Hematopoietic multipotent progenitor cell treated with erythropoietin and hydrocortisone succinate and interleukin-3 and kit ligand, for 6 days (in vitro differentiated cells): Measurements from ENCODE around the gene HEATR3.
A peak's percentile ranks its signal among the peaks of the same experiment; 100 is the strongest.

Experiments used
- DNase-seq: peaks from one replicate; pipeline ENCODE4 v3.0.0-alpha.2; 2015

The HEATR3 gene, protein sequence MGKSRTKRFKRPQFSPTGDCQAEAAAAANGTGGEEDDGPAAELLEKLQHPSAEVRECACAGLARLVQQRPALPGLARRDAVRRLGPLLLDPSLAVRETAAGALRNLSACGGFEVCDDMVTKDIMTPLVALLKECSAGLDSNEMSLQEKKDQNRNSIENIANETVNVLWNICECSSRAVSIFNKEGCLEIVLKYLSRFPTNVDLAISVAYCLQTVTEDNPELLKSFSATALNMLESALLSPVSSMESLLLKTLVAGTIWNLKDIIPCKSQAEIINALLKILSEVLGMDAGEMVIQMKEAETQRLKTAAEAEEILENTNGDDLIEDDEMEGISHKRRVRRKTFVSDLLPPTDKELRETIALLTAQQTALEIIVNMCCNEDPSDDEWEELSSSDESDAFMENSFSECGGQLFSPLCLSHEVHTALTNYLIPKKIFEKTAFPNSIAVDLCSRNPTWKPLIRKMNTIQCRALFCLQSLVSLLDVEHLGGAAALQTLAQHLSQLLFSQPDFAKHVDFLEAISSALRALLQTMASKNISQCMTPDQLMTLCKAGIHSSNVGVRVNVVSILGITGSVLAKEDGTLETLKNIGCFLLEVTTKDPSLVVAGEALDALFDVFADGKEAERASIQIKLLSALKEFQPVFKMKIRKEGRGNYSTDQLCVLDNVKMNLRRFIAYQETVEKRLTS

DNA sequence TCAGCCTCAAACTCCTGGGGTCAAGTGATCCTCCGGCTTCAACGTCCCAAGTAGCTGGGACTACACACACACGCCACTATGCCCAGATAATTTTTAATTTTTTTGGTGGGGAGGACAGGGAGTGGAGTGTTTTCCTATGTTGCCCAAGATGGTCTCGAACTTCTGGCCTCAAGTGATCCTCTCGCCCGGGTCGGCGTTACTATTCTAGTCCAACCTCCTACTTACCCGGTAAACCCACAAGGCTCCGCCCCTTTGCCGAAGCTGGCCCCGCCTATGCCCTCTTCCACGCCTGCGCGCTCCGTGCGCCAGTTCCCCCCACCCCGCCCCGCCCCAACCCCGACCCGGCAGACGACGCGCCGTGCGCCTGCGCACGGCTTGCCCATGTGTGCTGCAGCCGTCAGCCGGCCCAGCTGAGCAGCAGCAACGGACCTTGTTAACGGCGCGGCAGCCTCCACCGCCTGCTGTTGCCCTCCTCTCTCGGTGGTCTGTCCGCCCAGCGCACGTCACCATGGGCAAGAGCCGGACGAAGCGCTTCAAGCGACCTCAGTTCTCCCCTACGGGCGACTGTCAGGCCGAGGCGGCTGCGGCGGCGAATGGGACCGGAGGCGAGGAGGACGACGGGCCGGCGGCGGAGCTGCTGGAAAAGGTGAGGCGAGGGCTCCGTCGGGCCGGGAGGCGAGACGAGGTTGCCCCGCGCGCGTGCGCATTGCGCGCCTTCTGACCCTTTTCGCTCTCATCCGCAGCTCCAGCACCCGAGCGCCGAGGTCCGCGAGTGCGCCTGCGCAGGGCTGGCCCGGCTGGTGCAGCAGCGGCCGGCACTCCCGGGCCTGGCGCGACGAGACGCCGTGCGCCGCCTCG is at the start of gene HEATR3:
HEATR3 (plus strand) TSS at position 347 of the 858 bp plus-strand sequence; CDS start at position 509, 162 bp downstream.
- peak; percentile 96 for DNase-seq

DNA sequence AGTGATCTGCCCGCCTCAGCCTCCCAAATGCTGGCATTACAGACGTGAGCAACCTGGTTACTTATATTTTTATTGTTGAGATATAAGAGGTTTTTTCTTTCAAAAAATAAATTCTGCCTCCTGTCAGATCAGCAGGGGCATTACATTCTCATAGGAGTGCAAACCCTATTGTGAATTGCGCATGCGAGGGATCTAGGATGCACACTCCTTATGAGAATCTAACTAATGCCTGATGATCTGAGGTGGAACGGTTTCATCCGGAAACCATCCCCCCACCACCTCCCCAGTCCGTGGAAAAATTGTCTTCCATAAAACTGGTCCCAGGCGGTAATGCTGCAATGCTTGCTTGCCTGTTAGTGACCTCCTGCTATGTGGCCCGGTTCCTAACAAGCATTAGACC is 48.2 kb upstream of the HEATR3 start:
- no peak for DNase-seq

DNA sequence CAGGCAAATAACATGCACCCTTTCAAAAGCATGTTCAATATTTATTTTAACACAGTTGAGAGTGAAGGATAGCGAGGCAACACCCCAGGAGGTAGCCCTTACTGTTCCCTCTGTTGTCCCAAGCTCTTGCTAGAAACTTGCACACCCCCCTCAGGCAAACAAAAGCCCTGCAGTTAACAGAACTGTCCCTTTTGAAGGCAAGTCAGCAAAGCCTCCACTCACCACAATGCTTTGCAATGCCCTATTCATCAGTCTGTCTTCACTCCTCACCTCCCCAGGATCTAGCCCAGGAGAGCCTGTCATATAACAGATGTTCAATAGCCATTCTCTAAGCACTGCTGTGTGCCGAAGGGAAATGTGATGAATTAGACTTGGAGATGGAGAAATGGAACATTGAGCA is 44.2 kb upstream of the HEATR3 start:
- DNase-seq, result peak; percentile 29

DNA sequence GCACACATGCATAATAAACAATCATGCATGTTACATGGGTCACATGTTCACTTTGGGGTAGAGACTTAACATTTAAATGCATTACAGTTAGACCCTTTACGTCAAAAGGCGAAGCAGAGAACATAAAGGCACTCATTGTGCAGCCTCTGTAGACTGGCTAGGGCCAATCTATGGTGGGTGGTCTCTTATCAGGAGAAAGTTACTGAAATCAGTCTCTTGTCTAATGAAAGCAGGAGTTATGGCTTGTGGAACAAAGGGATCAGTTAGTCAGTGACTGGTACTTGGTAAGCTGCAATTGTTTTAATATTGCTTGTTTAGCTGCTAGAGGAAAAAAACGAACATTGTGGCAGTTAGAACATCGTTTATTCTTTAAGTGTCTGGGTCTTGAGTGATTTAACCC is 42.1 kb upstream of the HEATR3 start:
- no peak for DNase-seq

DNA sequence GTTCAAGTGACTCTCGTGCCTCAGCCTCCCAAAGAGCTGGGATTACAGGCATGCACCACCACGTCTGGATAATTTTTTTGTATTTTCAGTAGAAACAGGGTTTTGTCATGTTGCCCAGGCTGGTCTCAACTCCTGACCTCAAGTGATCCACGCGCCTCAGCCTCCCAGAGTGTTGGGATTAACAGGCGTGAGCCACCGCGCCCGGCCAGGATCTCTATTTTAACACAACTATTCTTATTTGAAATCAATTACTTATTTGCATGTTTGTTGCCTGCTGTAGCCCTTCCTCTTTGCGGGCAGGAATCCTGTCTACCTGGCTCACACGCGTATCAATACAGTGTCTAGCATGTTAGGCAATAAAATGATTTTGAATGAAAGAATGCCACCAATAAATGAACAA is 41.6 kb upstream of the HEATR3 start:
- DNase-seq, result no peak

DNA sequence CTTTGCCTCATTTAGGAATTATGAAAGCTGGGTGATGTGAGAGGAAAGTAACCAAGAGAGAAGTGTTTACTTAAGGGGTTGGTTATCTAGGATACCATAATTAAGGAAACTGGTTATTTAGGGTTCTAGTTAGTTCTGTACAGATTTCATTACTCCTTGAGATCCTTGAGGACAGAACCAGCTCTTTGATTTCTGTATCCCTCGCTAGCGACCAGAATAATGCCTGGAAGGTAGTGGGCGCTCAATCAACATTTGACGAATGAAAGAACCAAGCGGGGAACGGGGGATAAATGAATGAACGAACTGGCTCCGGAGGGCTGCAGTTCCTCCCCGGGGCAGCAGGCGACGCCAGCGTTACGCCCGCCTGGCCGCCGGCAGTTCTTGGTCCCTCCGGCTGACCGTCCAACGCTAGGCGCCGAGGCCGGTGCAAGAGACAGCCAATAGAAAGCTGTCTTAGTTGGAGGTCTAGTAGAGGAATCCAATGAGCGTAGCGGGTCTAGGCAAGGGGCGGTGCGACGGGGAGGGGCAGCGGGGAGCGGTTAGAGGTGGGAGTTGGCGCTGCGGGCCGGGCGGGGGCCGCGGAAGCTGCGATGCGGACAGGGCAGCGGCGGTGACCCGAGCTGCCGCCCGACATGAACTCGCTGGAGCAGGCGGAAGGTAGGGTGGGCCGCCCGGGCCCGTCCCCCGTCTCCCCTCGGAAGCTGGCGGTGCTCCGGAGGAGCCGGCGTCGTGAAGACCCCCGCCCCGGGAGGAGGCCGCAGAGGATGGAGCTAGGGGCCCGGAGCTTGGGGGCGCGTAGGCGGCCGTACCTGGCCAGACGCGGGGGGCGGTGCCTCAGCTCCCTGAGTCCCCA is 40.9 kb upstream of the HEATR3 start, which contains the start of gene CNEP1R1:
CNEP1R1 (plus strand) TSS at position 542 of the 853 bp plus-strand sequence; CDS start at position 633, 91 bp downstream.
- peak; percentile 98 for DNase-seq

DNA sequence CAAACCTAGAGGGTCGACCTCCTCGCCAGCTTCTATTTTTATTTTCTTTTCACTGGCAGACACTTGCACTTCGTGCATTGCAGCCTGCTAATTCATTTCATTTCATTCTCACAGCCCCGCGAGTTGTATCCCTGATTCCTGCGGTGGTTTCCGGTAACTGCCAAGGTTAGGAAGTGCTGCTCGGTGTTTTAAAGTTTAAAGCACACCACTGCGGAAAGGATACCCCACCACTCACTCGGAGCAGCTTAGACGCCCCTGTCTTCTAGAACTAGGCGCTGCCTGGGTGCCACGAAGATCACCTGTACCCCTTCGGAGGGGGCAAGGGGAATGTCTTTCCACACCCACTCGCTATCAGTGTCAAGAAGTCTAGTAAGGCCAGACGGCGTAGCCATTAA is 40.2 kb upstream of the HEATR3 start:
- peak; percentile 57 for DNase-seq

DNA sequence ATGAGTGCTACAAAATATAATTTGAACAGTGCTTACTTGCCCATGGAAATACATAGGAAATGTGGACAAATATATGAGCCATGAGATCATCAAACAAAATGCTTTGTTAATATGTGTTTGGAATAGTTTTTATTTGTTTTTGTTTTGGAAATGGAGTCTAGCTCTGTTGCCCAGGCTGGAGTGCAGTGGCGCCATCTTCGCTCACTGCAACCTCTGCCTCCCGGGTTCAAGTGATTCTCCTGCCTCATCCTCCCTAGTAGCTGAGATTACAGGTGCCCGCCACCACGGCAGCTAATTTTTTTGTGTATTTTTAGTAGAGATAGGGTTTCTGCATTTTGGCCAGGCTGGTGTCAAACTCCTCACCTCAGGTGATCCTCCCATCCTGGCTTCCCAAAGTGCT is 37.9 kb upstream of the HEATR3 start:
- DNase-seq, result no peak

DNA sequence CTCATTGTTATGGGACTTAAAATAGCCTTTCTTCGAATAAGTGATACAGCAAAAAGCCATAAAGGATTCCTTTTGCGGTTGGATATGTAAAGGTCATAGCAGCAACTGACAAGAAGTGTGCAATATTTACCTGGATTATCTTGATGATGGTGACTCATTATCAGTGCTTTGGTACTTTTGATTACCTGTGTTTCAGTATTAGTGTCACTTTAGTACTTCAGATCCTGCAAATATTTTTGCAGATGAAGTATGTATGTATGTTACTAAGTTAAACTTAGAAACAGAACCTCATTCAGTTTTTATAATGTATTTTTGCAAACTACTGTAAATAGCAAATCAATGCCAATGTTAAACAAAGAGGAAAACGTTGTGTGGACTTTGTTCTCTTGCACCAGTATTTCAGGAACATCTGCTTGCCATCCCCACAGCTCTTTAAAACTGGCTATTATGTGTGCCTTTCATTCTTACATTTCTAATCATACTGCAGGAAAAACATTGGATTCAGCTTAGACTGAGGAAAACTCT is 30.2 kb upstream of the HEATR3 start:
- no peak for DNase-seq

DNA sequence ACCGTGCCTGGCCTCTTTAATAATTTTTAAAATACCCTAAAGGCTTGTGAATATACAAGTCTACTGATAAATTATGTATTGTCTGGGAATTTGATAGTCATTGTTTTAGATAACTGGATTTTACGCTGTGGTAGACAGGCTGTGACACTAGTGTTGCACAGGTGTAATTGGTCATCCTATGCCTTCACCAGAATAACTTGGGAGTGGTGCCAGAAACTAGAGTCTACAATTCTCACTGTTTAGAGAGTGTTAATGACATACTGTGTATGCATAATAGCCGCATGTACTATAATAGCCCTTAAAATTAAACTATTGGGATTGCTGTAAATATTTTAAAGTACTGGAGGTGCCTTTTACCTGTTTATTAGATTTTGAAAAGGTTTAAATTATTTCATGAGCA is 29.3 kb upstream of the HEATR3 start:
- DNase-seq, result no peak

DNA sequence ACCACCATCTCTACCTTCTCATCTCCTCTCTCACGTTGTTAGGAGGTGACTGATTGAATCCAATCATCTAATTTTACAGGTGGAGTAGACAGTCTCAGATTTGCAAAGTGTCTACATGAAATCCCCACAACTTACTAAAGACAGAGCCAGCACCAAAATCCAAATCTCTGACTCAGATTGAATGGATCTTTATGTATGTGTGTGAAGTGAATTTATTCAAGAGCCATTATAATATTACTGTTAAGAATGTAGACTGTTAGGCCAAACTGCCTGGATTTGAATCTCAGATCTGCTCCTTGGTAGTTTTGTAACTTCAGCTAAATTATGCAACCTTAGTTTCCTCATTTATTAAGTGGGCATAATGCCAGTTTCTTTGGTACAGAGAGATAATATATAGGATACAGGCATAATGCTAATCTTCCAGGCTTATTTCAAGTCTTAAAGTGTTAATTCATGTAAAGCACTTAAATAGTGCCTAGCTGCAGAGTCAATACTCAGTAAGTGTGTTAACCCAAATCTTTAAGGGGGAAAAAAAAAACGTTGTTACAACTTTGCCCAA is 28.0 kb upstream of the HEATR3 start:
- peak; percentile 83 for DNase-seq

DNA sequence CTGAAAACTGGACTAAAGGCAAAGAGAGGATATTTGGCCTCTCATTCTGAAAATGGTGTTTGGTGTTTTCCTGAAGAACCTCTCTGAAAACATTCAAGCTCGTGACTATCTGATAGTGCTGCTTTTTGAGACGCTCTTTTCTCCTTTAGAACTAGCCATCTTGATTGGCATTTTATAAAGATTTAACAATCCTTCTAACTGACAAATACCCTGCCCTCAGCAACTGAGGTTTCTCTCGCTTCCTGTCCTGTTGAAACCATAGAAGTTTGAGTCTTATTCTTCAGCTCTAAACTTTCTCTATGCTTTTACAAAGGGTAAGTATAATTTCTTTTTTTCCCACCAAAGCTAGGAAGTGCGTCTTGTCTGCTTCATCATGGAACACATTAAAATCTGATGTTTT is 27.5 kb upstream of the HEATR3 start:
- peak; percentile 39 for DNase-seq

DNA sequence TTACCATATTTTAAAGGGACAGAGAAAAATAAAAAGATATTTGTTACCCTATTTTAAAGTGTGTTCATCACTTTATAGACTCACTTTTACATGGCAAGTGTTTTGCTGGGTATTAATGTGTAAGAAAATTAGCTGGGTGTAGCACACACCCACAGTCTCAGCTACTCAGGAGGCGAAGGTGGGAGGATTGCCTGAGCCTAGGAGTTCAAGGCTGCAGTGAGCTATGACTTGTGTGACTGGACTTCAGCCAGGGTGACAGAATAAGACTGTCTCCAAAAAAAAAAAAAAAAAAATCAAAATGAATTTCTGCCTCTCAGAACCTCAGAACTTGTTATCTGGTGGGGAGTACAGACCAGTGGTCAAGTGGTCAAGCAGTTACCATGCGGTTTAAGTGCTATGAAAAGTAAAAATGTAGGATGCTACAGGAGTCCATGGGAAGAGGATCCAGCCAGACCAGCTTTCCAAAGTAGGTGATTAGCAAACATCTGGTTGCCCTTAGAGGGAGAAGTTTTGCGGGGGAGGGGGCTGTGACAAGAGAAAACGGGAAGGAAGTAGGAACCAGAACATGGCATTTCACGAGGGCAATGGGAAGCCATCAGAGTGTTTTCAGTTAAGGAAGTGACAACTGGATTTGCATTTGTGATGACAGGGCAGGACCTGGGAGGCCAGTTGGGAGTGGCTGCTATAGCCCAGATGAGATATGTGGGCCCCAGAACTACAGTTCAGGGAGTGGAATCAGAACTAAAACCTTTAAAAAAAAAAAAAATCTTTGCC is 26.8 kb upstream of the HEATR3 start:
- peak; percentile 57 for DNase-seq

DNA sequence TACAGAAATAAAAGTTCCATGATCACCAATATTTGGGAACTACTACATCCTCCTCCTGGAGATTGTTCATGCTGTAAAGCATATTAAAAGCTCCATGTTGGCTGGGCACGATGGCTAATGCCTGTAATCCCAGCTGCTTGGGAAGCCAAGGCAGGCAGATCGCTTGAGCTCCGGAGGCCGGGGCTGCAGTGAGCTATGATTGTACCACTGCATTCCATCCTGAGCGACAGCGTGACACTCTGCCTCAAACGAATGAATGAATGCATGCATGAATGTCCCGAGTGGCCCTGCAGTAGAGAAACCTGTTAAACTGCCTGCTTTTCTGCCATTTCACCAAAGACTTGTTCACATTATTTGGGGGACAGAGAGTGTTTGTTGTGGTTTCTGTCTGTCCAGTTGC is 25.8 kb upstream of the HEATR3 start:
- no peak for DNase-seq

DNA sequence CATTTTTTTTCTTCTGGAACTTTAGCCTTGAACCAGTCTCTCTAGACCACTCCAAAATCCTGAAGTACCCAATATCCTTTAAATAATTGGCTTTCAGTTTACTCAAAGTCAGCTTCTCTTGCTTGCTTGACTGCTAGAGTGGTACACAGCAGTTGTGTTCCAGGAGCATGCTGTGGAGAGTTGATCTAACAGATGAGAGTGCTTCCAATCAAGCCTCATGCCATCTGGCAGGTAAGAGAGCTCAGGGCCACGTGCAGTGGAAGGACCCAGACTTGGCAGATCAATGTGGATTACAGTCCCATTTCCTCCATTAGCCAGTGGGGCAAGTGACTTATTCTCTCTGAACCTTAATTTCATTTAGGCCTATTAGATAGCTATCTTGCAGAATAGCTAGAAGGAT is 25.1 kb upstream of the HEATR3 start:
- no peak for DNase-seq

DNA sequence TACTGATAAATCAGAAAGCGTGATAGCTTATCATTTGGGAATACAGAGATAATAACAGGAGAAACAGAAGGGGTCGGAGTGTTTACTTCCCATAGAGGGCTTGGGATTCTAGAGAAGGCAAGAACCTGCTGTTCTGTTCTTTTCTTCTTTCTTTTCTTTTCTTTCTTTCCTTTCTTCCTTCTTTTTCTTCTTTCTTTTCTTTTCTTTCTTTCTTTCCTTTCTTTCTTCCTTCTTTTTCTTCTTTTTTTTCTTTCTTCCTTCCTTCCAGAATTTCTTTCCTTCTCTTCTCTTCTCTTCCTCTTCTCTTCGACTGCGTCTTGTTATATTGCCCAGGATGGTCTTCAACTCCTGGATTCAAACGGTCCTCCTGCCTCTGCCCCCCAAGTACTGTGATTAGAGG is 22.4 kb upstream of the HEATR3 start:
- DNase-seq, result no peak

DNA sequence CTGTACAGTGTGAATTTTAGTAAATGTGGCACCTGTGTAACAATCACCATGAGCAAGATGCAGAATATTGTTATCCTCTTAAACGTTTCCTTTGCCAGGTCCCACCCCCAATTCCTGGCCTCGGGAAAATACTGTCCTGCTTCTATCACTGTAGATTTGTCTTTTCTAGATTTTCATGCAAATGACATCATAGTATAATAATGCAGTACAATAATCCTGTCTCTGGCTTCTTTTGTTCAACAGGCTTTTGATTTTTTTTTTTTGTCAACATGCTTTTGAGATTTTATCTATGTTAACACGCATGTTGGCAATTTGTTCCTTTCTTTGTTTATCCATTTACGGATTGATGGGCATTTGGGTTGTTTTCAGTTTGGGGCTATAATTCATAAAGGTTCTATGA is 20.4 kb upstream of the HEATR3 start:
- DNase-seq, result no peak

DNA sequence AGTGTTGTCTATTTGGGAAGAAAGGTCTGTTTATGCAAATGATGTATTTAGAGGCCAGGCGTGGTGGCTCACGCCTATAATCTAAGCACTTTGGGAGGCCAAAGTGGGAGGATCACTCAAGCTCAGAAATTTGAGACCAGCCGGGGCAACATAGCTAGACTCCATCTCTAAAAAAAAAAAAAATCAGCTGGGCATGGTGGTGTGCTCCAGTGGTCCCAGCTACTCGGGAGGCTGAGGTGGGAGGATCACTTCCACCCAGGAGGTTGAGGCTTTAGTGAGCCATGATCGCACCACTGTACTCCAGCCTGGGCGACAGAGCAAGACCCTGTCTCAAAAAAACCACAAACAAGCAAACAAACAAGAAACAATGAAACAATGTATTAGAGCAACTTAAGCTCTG is 18.9 kb upstream of the HEATR3 start:
- DNase-seq, result no peak

DNA sequence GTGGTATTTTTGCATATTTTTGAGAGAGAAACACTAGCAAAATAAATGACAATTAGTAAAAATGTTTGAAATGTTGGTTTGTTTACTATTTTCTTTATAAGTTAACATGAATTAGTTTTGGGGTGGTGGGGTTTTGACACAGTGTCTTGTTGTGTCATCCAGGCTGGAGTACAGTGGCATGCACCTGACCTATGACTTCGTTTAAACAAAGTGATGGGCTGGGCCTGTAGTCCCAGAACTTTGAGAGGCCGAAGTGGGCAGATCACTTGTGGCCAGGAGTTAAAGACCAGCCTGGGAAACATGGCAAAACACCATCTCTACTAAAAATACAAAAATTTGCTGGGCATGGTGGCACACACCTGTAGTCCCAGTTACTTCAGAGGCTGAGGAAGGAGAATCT is 17.9 kb upstream of the HEATR3 start:
- DNase-seq, result no peak

DNA sequence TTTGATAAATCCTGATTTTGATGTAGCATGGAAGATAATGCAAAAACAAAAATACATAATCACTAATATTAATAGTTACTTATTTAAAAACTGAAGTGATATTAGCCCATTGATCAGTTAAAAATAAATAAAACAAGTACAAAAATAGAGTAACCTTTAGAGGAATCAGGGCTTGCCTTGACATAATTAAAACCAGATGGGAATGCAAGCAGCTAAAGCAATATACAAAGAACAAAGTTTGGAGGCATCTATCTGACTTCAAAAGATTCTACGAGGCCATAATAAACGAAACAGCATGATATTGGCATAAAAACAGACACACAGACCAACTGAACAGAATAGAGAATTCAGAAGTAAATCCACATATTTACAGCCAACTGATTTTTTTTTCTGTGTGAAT is 15.0 kb upstream of the HEATR3 start:
- DNase-seq, result no peak

DNA sequence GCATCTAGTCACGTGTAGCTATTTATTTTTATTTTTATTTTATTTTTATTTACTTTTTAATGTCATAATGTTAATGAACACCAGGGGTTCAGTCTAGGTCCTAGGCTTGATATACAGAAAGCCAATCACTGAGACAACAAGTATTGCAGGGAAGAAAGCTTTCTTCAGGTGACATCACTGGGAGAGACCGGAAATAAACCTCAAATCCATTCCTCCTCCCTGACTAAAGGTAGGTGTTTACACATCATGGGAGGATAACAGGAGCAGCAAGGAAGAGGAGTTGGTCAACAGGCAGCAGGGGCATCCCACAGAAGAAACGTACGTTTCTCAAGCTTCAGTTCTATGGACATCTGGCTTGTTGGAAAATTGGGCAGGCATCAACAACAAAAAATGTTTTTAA is 9.5 kb upstream of the HEATR3 start:
- no peak for DNase-seq
